AG10803 (cell line): ENCODE results near the gene TMEM161B.
A peak's percentile ranks its signal among the peaks of the same experiment; 100 is the strongest.
"Not testable (repeated sequence)": the region's sequence is repeated elsewhere in the genome, so short reads cannot be mapped to it uniquely, and the experiment has no call there.

Experiments used
- DNase-seq: peaks from one replicate; pipeline ENCODE4 v3.0.0; 2010; ENCODE audit warnings: low read depth
- H3K4me3 ChIP-seq: 2 replicates; pipeline ENCODE4 v1.5.1; 2011; ENCODE audit warnings: mild to moderate bottlenecking, low read length, control low read depth
- CTCF ChIP-seq: conservative IDR thresholded peaks from 2 replicates; pipeline ENCODE4 v1.5.1; 2011; ENCODE audit warnings: mild to moderate bottlenecking, low read length, control low read depth, inconsistent platforms

Gene TMEM161B

GRCh38 chr5:88207575-88207974 is 61.1 kb downstream of the TMEM161B start:
- no peak overlapping the region for H3K4me3 ChIP-seq
- DNase-seq = no peak
- no peak for TF ChIP-seq CTCF

- H3K4me3 ChIP-seq = no peak overlapping the region
- TF ChIP-seq CTCF = no peak
- DNase-seq = peak; percentile 5
Measured at GRCh38 chr5:88203981-88204750, 64.5 kb downstream of the TMEM161B start.

- no peak for TF ChIP-seq CTCF
- H3K4me3 ChIP-seq = no peak overlapping the region
- no peak for DNase-seq
Measured at GRCh38 chr5:88195636-88196035, 73.0 kb downstream of the TMEM161B start.

- no peak for DNase-seq
Measured at GRCh38 chr5:88193896-88194295, 74.7 kb downstream of the TMEM161B start.

GRCh38 chr5:88190106-88190834 is 78.4 kb downstream of the TMEM161B start:
- H3K4me3 ChIP-seq = no peak overlapping the region
- DNase-seq = no peak
- TF ChIP-seq CTCF = no peak

More at GRCh38 chr5:88193896-88194295, 74.7 kb downstream of the TMEM161B start:
- no peak overlapping the region for H3K4me3 ChIP-seq
- TF ChIP-seq CTCF = no peak

- H3K4me3 ChIP-seq, DNase-seq: not testable (repeated sequence)
Measured at GRCh38 chr5:88189484-88189883, 79.2 kb downstream of the TMEM161B start.

GRCh38 chr5:88188458-88189132 is 80.0 kb downstream of the TMEM161B start:
- DNase-seq = no peak
- H3K4me3 ChIP-seq = no peak overlapping the region
- TF ChIP-seq CTCF = no peak
